ENCODE results near the gene TAF1D. TPM values are rescaled to one million over a fixed set of nuclear protein-coding genes. Genes with fewer than 3 reads are reported as not detected.
"Not testable (repeated sequence)": the region's sequence is repeated elsewhere in the genome, so short reads cannot be mapped to it uniquely, and the experiment has no call there.

Gene TAF1D
- total RNA-seq, result 100 to 1,000 TPM; 258 to 292 (median 288) TPM

DNA sequence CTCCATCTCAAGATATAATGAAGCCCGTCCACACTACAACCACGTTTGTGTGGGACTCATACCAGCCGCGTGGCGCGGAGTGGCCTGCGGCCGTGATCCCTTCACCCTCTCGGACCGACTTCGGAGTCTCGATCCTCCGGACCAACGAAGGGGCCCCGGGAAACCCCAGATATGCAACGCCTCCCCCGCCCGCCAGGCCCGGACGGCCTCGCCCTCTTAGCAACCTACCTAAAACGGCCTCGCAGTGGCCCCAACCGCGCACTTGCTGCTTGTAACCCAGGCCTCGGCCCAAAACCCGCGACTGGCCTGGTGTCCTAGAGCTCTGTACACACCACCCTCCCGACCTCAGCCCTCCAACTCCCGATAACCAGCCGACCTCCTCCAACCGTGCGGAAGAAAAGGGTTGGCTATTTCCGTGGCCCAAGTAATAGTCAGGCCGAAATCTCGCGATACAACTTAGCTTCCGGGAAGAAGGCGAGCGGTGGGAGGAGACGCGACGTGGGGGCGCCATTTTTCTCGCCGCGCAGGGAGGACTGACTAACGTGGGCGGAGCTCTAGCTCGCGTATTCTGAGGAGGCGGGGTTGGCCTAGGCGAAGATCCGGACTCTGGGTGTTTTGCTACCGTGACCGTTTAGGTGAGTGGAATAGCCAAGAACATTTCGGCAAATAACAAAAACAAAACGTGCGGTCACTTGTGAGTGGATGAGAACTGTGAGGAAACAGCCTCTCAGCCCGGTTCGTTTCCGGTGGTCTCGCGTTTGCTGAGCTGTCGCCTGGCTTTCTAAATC lies at the start of gene TAF1D, which contains the start of gene C11orf54:
Gene TAF1D, minus strand, starts transcription at position 402 of the 788 bp plus-strand sequence. CDS start 2,191 bp downstream, outside the sequence.
Gene C11orf54, plus strand, starts transcription at position 579 of the 788 bp plus-strand sequence. CDS start 5,722 bp downstream, outside the sequence.
- Mint-ChIP-seq H3K9me3 (no peaks in the 10 kb centered on the region), H3K4me1 (ENCODE audit: low read depth) (peaks cover 40% of the 10 kb centered on the region), H3K27me3 (ENCODE audit: low read depth) (no peaks in the 10 kb centered on the region), H3K4me3 (peak within 1 kb of the TSS; percentile 100), H3K36me3 (ENCODE audit: insufficient read depth) (peaks cover 47% of the 10 kb centered on the region)
- DNase-seq, result peak; percentile 95
- peak; percentile 82 to 83 for ATAC-seq

DNA sequence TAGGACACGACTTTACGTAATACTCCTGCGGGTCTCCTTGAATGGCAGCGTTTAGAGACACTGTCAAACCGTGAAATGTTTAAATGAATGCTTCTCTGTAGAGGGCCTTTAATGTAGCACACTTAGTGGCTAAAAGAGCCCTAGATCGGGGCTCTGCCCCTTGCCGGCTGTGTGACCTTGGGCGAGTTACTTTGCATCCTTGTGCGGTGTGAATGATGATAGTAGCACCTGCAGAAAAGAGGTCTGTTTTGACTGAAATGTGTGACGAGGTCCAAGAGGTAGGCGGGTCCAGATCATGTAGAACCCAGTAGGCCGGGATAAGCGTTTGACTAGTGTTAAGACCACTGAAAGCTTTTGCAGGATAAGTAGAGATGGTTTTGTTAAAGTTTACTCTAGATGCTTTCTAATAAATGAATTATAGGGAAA lies 43.7 kb upstream of the TAF1D start:
- ATAC-seq, result peak; percentile 20 to 24
- peaks cover 42% of the 10 kb centered on the region for H3K4me1 Mint-ChIP-seq (ENCODE audit: low read depth)
- H3K27me3 Mint-ChIP-seq (ENCODE audit: low read depth), result no peaks in the 10 kb centered on the region
- DNase-seq, result no peak
- H3K36me3 Mint-ChIP-seq (ENCODE audit: insufficient read depth), result peaks cover 23% of the 10 kb centered on the region
- peak overlapping the region; percentile 99 for H3K4me3 Mint-ChIP-seq
- no peaks in the 10 kb centered on the region for H3K9me3 Mint-ChIP-seq

GRCh38 chr11:93784145-93784934 lies 43.0 kb upstream of the TAF1D start, which contains the start of gene MED17:
MED17 (plus strand) TSS chr11:93784282; CDS start chr11:93784514, 232 bp downstream.
- Mint-ChIP-seq H3K4me3 (peak within 1 kb of the TSS; percentile 99), H3K4me1 (ENCODE audit: low read depth) (peaks cover 42% of the 10 kb centered on the region), H3K9me3 (no peaks in the 10 kb centered on the region), H3K27me3 (ENCODE audit: low read depth) (no peaks in the 10 kb centered on the region), H3K36me3 (ENCODE audit: insufficient read depth) (peaks cover 17% of the 10 kb centered on the region)
- peak; percentile 82 for DNase-seq
- peak; percentile 96 to 97 for ATAC-seq

GRCh38 chr11:93783765-93784144 lies 42.5 kb upstream of the TAF1D start:
- DNase-seq, result no peak
- H3K4me1 Mint-ChIP-seq (ENCODE audit: low read depth), result peaks cover 40% of the 10 kb centered on the region
- peaks cover 15% of the 10 kb centered on the region for H3K36me3 Mint-ChIP-seq (ENCODE audit: insufficient read depth)
- peak overlapping the region; percentile 99 for H3K4me3 Mint-ChIP-seq
- no peaks in the 10 kb centered on the region for H3K27me3 Mint-ChIP-seq (ENCODE audit: low read depth)
- ATAC-seq, result peak; percentile 30 to 36
- no peaks in the 10 kb centered on the region for H3K9me3 Mint-ChIP-seq

GRCh38 chr11:93783362-93783761 lies 42.1 kb upstream of the TAF1D start:
- H3K4me1 Mint-ChIP-seq (ENCODE audit: low read depth), result peaks cover 38% of the 10 kb centered on the region
- no peaks in the 10 kb centered on the region for H3K27me3 Mint-ChIP-seq (ENCODE audit: low read depth)
- peaks cover 13% of the 10 kb centered on the region for H3K36me3 Mint-ChIP-seq (ENCODE audit: insufficient read depth)
- H3K9me3 Mint-ChIP-seq, result no peaks in the 10 kb centered on the region
- peak overlapping the region; percentile 99 for H3K4me3 Mint-ChIP-seq
- ATAC-seq, result no peak
- no peak for DNase-seq

DNA sequence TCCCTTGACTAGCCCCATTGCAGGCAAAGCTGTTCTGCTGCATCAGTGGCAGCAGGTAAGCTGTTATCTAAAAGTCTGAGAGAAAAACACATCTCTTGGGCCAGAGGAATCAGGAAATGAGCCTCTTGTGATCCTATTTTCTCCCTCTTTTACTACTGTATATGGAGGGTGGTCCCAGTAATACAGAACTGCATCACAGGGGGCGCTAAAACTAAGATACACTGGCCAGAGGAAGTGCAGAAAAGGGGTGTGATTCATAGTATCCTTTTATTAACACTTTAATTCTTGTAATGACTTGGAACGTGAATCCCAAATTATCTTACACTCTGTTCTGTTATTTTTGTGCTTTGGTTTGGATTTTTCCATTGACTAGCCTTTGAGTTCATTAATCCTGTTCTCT lies 34.0 kb upstream of the TAF1D start:
- H3K9me3 Mint-ChIP-seq, result no peaks in the 10 kb centered on the region
- ATAC-seq, result no peak
- no peaks in the 10 kb centered on the region for H3K4me1 Mint-ChIP-seq (ENCODE audit: low read depth)
- H3K36me3 Mint-ChIP-seq (ENCODE audit: insufficient read depth), result peaks cover 3% of the 10 kb centered on the region
- DNase-seq, result no peak
- H3K4me3 Mint-ChIP-seq, result no peak overlapping the region
- no peaks in the 10 kb centered on the region for H3K27me3 Mint-ChIP-seq (ENCODE audit: low read depth)

DNA sequence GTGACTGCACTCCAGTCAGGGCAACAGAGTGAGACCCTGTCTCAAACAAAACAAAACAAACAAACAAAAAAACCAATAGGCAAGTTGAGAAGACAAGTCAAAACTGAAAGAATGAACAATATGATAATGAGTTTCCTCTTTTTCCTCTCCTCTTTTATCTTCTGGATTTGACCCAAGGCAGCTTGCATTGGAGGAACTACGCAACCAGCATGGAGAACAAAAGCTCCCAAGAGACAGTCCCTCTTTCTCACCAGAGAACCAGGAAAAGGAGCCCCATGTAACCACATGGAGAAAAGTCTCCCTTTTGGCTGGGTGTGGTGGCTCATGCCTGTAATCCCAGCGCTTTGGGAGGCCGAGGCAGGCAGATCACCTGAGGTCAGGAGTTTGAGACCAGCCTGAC lies 33.3 kb upstream of the TAF1D start:
- not testable (repeated sequence) for H3K9me3 Mint-ChIP-seq, H3K4me3 Mint-ChIP-seq

DNA sequence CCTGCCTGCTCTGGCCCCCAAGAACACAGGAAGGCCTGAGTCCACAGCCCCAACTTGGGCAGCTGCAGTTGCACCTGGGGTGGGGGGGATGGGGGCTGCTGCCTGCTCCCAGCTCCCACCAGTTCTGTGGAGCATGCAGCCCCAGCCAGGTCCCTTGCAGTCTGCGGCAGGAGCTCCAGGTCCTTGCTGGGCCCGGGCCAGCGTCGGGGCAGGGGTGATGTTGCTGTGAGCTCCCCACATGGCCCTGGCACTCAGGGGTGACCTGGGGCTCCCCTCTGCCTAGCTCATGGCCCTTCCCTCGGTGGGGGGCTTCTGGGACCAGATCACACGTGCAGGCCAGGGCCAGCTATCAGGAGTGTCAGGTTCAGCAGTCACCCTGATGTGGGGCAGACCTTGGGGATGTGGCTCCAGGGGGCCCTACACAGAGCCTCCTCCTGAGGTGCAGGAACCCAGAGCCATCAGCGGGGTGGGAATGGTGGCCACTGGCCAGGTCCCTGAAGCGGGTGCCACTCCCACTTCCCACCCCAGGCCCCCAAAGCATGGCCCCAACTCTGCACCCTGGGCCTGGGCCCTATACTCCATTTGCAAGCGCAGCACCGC lies 32.4 kb upstream of the TAF1D start:
- H3K4me1 Mint-ChIP-seq (ENCODE audit: low read depth), result no peaks in the 10 kb centered on the region
- no peaks in the 10 kb centered on the region for H3K27me3 Mint-ChIP-seq (ENCODE audit: low read depth)
- no peak for ATAC-seq
- no peak overlapping the region for H3K4me3 Mint-ChIP-seq
- H3K9me3 Mint-ChIP-seq, result no peaks in the 10 kb centered on the region
- H3K36me3 Mint-ChIP-seq (ENCODE audit: insufficient read depth), result peaks cover 3% of the 10 kb centered on the region
- DNase-seq, result no peak

More for the DNA sequence above, 33.3 kb upstream of the TAF1D start:
- H3K4me1 Mint-ChIP-seq (ENCODE audit: low read depth); H3K36me3 Mint-ChIP-seq (ENCODE audit: insufficient read depth); H3K27me3 Mint-ChIP-seq (ENCODE audit: low read depth); ATAC-seq; DNase-seq: not testable (repeated sequence)

DNA sequence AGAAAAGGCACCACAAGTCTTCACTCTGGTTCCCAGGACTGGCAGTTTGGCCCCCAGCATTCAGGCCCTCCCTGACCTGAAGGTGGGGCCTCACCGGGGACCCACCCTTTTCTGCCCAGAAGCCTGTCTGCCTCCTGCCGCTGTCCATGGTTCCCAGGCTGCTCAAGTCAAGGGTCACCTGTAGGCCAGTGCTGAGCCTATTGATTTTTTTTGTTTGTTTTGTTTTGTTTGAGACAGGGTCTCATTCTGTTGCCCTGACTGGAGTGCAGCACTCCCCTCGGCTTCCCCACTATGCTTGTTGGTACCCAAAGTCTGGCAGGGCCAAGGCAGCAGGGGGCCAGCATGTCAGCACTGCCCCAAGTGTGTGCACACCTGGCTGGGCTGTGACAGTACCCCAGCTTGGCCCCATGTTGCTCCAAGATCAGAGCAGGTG lies 31.8 kb upstream of the TAF1D start:
- Mint-ChIP-seq H3K9me3 (no peaks in the 10 kb centered on the region), H3K36me3 (ENCODE audit: insufficient read depth) (peaks cover 3% of the 10 kb centered on the region), H3K27me3 (ENCODE audit: low read depth) (no peaks in the 10 kb centered on the region), H3K4me3 (no peak overlapping the region), H3K4me1 (ENCODE audit: low read depth) (no peaks in the 10 kb centered on the region)
- ATAC-seq (no peak), DNase-seq (no peak)

DNA sequence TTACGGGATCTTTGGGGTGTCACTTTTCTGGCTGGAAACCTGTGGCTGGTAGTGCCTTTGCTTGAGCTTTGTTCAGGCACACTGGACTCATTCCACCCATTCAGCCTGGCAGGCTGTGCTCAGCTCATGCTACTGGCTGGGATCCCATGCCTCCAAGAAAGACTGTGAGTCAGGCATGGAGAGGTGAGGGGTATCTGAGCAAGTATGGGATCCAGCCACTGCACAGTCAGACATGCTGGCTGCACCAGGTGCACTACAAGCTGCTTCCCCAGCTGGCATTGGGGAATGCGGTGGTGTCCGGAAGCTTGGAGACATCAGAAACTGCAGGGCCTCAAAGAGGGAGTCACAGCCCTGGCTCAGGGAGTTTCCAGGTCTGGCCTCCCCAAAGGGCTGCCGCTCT lies 30.8 kb upstream of the TAF1D start:
- no peaks in the 10 kb centered on the region for H3K27me3 Mint-ChIP-seq (ENCODE audit: low read depth)
- H3K4me1 Mint-ChIP-seq (ENCODE audit: low read depth), result no peaks in the 10 kb centered on the region
- DNase-seq, result no peak
- peak in 1 of 2 donors; percentile 23 for ATAC-seq
- H3K9me3 Mint-ChIP-seq, result peaks cover under 1% of the 10 kb centered on the region
- H3K4me3 Mint-ChIP-seq, result no peak overlapping the region
- H3K36me3 Mint-ChIP-seq (ENCODE audit: insufficient read depth), result peaks cover 3% of the 10 kb centered on the region

DNA sequence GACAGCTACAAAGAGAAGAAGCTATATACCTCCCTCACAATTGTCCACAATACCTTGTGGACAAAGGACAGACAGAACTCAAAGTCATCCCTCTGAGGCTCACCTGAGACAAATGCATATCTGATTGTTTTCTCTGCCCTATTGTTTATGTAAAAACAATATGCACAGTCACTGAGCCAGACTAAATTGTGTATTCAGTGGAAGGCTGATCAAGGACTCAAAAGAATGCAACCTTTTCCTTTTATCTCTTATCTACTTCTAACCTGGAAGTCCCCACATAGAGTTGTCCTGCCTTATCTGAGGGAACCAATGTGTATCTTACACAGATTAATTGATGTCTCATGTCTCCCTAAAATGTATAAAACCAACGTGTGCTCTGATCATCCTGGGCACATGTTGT lies 28.9 kb upstream of the TAF1D start:
- H3K4me3 Mint-ChIP-seq, result no peak overlapping the region
- ATAC-seq (no peak), DNase-seq (no peak)
- H3K4me1 Mint-ChIP-seq (ENCODE audit: low read depth), result no peaks in the 10 kb centered on the region
- H3K9me3 Mint-ChIP-seq, result peaks cover 5% of the 10 kb centered on the region
- peaks cover 5% of the 10 kb centered on the region for H3K36me3 Mint-ChIP-seq (ENCODE audit: insufficient read depth)
- no peaks in the 10 kb centered on the region for H3K27me3 Mint-ChIP-seq (ENCODE audit: low read depth)

- Mint-ChIP-seq H3K4me1 (ENCODE audit: low read depth) (no peaks in the 10 kb centered on the region), H3K27me3 (ENCODE audit: low read depth) (no peaks in the 10 kb centered on the region), H3K36me3 (ENCODE audit: insufficient read depth) (peaks cover 13% of the 10 kb centered on the region), H3K4me3 (no peak overlapping the region), H3K9me3 (peaks cover 5% of the 10 kb centered on the region)
- DNase-seq, result no peak
- ATAC-seq, result no peak
Measured at GRCh38 chr11:93767018-93767417, 25.7 kb upstream of the TAF1D start.

DNA sequence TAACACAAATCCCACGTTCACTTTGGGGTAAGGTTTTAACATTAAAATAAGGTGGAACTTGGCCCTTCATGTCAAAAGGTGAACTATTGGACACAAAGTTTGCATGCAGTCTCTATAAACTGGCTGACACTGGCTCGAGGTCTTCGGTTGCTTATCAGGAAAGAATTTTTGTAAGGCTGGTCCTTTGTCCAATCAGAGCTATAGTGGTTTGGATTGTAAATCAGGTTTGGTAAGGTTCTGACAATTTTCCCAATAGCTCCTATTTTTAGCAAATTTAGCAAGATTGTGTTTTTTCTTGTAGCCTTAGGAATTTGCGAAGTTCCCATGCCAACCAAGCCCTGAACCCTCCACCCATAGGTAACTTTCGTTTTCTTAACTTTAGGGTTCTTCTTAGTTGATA lies 25.2 kb upstream of the TAF1D start:
- Mint-ChIP-seq H3K4me3 (no peak overlapping the region), H3K9me3 (peaks cover 5% of the 10 kb centered on the region), H3K27me3 (ENCODE audit: low read depth) (no peaks in the 10 kb centered on the region), H3K4me1 (ENCODE audit: low read depth) (no peaks in the 10 kb centered on the region), H3K36me3 (ENCODE audit: insufficient read depth) (peaks cover 10% of the 10 kb centered on the region)
- no peak for DNase-seq
- ATAC-seq, result no peak

DNA sequence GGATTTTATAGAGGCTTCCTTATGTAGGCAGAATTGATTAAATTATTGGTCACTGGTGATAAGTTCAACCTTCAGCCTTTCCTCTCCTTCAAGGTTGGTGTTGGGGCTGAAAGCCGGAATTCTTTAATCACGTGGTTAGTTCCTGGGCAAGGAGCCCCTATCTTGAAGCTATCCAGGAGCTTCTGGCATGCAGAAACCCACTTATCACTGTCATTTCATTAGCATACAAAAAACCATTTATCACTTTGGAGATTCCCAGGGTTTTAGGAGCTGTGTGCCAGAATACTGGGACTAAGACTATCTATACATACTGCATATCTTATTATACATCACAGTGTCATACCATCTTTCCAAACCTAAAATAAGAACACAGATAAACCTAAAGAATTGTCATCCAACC lies 24.3 kb upstream of the TAF1D start:
- ATAC-seq, result no peak
- H3K4me1 Mint-ChIP-seq (ENCODE audit: low read depth), result no peaks in the 10 kb centered on the region

More for the DNA sequence above, 24.3 kb upstream of the TAF1D start:
- peaks cover 5% of the 10 kb centered on the region for H3K9me3 Mint-ChIP-seq
- no peak overlapping the region for H3K4me3 Mint-ChIP-seq
- DNase-seq, result no peak
- H3K27me3 Mint-ChIP-seq (ENCODE audit: low read depth), result no peaks in the 10 kb centered on the region
- peaks cover 13% of the 10 kb centered on the region for H3K36me3 Mint-ChIP-seq (ENCODE audit: insufficient read depth)
